HG03378 (cell line): ENCODE results near the gene DCAF4.
"Not testable (repeated sequence)": the region's sequence is repeated elsewhere in the genome, so short reads cannot be mapped to it uniquely, and the experiment has no call there.

ENCODE experiments used
- ATAC-seq: cut with Tn5 transposase; IDR thresholded peaks from one replicate; pipeline ENCODE4 v1.9.1; 2021; ENCODE audit warnings: mild to moderate bottlenecking, moderate library complexity; ENCODE audit not compliant: unreplicated experiment

The DCAF4 gene

DNA sequence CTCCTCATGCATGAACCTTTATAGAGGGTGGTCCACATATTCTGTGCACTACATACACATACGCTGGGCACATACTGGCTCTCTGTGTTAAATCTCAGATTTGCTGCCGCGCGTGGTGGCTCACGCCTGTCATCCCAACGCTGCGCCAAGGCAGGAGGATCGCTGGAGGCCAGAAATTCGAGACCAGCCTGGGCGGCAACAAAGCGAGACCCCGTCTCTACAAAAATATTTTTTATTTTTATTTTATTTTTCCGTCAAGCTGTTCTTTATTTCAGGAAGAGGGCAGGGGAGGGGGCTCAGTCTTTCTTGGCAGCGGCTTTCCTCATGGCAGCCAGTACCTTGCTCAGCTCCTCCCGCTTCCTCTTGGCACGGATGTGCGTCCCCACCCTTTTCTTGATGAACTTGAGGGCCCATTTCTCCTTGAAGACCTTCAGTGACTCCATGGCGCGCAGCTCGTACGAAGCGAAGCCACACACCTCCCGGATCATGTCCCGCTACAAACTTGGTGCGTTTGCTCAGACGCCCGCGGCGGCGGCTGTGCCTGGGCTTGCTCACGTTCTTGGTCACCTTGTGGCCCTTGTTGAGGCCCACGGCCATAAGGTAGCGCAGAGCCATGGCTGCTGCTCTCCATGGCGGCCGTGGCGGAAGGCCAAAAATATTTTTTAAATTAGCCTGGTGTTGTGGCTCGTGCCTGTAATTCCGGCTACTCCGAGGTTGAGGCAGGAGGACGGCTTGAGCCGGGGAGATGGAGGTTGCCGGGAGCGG lies 3.2 kb downstream of the DCAF4 start:
- no peak for ATAC-seq

DNA sequence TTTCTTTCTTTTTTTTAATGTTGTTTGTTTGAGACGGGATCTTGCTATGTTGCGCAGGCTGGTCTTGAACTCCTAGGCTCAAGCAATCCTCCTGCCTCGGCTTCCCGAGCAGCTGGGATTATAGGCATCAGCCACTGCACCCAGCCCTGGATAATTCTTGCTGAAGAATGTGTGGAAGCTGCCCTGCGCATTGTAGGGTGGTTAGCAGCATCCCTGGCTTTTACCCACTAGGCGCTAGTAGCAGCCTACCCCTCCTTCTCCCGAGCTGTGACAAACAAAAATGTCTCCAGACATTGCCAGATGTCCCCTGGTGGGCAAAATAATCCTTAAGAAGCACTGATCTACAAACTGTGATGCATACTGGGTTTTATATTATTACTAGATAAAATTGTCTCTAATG lies 6.6 kb downstream of the DCAF4 start:
- ATAC-seq, result no peak

DNA sequence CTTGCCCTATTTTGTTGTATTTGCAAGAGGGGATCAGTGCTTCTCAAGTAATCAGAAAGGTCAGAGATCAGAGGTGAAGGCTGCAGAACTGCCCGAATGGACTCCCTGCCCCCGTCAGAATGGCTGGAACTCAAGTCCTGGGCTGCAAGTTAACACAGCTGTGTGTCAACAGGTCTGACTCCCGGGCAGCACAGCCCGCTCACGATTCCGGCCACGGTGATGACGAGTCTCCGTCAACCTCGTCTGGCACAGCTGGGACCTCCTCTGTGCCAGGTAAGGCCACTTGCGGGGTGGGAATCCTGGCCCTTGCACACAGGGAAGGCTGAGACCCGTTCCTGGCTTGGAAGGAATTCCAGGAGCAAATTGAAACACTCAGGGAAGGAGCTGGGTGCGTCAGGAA lies 13.4 kb downstream of the DCAF4 start:
- no peak for ATAC-seq

DNA sequence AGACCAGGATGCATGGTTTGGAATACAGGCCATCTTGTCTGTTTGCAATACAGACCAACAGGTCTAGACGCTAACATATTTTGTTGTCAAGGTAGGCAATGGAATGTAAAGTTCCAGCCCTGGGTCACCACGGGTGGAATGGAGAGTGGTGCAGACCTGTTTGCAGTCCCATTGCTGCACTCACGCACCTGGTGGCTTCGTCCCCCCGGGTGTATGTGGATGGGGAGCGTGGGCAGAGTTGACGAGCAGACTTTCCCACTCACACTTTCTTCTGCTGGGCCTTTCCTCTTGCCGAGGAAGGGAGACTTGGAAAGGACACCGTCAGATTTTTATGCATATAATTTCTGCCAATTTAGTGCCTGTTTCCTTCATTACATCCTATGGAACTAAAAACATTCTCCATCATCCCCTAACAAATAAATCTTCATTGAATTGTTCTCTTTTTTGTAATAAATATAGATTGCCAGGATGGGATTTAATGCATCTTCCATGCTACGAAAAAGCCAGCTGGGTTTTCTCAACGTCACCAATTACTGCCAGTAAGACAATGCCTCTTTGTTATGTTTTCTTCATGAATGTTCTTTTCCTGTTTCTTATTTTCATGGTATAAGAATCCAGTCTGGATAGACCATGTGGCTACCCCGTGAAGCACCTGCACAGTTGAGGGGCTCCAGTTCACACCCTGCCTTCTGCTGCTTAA lies 15.2 kb downstream of the DCAF4 start:
- no peak for ATAC-seq

DNA sequence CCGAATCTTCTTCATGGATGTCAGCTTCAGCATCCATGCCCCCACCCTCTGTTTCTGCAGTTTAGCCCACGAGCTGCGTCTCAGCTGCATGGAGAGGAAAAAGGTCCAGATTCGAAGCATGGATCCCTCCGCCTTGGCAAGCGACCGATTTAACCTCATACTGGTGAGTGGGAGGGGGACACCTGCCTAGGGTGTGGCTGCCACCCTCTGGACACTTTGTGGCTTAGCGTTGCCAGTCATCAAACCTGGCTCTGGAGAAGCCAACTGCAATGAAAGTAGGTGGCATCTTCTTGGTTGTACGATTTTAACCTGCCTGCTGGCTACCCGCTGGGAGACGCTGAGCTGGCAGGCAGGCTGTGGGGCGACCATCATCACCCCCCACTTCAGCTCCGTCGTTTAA lies 16.7 kb downstream of the DCAF4 start:
- no peak for ATAC-seq

DNA sequence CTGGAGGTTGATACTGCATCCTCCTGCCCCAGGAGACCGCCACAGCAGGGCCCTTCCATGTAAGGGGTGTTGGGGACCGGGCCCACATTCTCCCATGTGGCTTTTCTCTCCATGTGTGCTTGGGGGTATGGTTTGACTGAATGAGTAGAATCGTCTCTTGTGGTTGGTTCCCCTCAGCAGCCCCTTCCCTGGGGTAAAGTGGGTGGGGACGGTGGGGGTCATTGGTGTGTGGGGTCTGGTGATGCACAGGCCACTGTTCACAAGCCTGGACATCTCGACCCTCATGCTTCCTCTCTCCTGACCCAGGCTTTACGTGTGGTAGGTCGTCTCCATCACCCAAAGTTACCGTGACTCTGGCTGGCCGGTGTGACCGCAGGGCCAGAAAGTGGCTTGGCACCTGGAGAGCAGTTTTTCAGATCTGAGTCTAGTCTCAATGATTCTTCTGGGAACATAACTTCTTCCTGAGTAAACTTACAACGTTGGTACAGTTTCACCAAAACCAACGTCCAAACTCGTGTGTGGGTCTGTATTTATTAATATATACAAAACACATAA lies 17.7 kb downstream of the DCAF4 start:
- no peak for ATAC-seq

DNA sequence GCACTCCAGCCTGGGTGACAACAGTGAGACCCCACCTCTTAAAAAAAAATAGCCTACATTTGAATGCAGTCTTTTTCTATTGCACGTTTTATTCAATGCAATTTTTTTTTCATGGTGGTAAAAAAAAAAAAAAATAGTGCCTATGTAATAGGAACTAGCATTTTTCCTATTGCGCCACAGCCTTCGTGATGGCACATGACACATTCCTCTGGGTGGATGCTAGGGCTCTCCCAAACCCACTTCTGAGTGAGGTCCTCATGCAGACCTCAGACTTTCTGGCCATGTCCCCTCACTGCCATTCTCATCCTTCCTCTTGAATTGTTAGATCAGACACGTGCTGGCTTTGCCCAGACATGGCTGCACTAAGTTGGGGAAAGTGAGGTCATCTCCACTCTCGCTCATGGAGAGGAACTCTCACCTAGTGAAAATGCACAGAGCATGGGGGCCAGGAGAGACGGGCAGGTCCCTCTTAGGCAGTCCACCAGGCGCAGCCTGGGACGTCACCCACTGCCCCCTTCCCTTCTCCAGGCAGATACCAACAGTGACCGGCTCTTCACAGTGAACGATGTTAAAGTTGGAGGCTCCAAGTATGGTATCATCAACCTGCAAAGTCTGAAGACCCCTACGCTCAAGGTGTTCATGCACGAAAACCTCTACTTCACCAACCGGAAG lies 19.2 kb downstream of the DCAF4 start:
- ATAC-seq, result no peak

DNA sequence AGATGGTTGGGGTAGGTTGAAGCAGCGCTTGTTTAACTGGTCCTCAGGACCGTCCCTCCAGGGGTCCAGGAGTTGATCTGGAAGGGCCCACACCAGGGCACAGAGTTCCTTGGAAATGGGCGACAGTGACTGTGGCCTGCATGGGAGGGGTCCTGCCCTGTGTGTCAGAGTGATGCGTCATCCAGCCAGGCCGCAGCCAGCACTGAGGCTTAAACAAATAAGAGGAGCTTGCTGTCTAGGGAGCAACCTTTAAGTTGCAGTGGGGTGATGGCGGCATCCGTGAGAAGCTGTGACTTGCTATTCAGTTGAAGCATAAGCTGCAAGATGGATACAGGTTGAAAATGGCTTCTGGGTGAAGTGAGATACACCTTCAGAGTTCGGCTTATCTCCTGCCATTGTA lies 20.2 kb downstream of the DCAF4 start:
- no peak for ATAC-seq

DNA sequence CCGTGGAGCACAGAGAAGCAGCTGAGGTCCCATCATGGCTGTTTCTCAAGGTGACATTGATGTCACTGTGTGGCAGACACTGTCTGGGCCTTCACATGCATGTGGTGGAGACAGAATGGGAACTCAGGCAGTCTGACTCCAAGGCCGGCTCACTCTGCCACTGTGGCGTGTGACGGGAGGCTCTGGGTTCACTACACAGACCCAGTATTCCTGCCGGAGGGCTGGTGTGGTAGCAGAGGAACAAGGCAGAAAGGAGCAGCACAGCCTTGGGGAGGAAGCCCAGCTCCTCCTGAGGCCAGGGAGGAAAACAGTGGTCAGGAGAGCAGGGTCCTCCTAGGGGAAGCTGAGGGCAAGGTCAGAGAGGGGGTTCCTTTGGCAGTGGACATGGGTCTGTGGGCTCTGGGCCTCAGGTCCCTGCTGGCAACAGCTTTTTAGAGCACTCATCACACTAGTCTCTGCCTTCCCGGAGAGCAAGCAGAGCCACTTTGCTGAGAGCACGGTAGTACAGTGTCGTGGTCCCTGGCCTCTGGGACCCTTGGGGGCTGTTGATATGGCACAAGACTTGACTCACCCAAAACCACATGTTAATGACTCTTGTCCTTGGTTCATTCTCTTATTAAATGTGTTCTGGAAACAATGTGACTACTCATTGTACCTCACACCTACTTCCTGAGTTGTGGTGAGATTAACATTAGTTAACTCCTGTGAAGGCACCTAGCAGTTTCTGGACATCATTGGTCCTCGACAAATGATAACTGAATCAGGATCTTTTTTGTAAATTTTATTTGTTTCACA lies 21.3 kb downstream of the DCAF4 start:
- no peak for ATAC-seq

DNA sequence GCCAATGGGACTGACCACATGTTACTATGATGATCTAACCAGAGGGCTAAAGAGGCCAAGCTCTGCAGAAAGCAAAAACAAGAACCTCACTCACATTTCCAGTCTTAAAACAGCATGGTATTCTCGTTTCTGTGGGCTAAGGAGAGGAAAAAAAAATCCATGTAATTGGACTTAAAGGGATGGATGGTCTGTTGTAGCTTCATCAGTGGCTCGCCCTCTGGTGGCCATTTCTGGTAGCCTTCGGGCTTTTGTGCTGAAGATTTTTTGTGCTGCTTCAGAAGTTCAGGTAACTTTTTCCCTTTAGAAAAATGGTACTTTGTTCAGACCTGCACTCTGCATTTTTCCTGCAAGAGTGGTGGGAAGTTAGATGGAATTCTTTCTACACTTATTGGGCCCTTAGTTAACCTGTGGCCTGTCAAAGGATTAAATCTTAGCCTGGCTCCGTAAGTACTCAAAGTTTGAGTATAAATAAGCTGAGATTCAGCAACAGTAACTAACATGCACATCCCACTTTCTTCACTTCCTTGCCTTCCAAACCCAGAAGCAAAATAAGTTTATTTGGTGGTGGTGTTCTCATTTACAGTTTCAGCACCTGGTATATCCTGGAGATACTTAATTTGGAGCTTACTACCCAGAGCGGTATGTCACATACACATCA lies 22.3 kb downstream of the DCAF4 start:
- no peak for ATAC-seq

DNA sequence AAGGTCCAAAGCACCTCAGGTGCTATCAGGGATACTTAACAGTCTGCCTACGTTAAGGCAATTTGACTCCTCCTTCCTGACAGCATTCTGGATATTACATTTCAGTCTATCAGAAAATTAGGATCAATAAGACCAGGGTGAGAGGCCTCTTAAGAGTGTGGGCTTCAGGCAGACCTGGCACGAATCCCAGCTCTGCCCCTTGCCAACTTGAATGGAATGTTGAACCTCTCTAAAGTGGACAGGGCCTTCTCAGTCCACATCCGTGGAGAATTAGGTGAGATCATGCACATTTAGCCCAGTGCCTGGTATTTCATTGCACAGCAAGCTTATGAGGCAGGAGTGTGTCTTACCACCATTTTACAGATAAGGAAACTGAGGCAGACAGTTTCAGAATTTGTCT lies 25.9 kb downstream of the DCAF4 start:
- no peak for ATAC-seq

DNA sequence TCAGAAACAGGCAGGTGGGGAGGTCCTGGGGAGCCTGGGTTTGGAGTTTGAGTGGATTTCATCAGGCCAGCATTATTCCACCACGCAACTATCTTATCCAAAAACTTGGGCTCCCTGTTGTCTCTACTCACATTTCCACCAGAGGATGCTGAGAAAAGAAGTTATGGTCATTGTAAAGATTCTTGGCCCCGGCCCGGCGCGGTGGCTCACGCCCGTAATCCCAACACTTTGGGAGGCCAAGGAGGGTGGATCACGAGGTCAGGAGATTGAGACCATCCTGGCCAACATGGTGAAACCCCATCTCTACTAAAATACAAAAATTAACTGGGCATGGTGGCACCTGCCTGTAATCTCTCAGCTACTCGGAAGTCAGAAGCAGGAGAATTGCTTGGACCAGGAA lies 30.5 kb downstream of the DCAF4 start:
- not testable (repeated sequence) for ATAC-seq

DNA sequence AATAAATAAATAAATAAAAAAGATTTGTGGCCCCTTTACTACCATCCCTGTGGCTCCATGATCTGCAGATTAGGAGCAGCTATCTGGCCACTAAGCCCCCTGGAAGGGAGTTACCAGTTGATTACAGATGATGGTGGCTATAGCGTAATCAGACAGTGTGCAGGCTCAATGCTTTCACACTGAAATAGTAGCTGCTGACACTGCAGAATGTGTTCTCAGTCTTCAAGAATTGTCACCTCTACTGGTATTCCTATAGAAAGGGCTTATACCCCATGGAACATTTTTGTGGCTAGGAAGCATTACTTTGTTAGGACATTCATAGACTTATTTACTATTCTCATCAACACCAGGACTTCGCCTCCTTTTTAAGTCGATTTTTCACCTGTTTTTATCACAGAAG lies 30.9 kb downstream of the DCAF4 start:
- no peak for ATAC-seq

DNA sequence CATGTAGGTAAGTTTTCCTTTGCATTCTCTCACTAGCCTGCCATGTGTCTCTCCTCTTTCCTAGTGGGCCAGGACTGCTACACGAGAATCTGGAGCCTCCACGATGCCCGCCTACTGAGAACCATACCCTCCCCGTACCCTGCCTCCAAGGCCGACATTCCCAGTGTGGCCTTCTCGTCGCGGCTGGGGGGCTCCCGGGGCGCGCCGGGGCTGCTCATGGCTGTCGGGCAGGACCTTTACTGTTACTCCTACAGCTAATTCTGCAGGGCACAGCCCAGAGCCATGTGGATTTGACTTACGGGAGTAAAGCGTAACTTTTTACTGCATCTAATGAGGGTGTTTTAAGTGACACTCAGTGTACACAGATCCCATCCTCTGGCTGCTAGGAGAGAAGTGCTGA lies 32.3 kb downstream of the DCAF4 start:
- ATAC-seq, result no peak

DNA sequence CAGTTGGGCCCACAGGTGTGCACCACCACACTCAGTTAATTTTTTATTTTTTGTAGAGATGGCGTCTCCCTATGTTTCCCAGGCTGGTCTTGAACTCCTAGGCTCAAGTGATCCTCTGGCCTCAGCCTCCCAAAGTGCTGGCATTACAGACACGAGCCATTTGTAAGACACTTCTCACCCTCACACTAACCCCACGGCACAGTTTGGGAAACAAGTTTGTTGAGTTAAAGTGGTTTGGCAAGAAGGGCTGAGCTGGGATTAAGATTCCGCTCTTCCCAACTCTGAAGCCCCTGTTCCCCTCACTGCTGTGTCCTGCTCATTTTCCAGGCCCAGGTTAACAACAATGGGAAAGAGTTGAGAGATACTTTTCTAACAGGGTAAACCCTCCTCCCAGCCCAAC lies 34.8 kb downstream of the DCAF4 start:
- not testable (repeated sequence) for ATAC-seq

DNA sequence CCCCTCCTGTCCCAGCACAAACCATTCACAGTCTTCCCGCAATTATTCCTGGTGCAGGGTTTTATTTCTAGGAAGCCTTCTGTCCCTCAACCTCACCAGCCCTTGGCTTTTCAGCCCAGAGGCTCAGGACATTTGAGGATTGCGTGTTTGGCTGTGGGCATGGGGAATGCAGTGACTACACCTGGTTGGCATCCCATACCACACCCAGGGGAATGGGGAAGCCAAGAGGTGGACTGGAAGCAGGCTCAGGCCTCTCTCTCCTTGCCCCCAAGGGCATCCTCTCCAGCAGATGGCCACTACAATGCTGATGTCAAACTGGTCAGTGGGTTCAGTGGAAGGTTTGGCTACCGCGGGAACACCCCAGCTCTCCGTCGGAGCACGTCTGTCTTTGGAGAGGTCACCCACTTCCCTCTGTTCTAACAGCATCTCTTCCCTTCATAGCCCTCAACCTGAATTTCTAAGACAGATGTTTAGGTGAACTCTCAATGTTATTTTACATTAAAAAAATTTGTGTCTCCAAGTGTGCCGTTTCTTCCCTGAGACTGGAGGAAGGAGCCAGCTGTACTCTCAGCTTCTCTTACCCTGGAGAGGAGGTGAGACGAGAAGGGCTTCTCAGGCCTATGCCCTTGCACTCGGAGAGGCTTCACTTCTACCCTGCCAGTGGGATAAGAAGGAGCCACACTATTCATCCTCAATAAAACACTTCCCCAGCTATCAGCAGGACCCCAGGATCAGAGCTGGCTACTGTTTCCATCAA lies 35.5 kb downstream of the DCAF4 start:
- no peak for ATAC-seq

DNA sequence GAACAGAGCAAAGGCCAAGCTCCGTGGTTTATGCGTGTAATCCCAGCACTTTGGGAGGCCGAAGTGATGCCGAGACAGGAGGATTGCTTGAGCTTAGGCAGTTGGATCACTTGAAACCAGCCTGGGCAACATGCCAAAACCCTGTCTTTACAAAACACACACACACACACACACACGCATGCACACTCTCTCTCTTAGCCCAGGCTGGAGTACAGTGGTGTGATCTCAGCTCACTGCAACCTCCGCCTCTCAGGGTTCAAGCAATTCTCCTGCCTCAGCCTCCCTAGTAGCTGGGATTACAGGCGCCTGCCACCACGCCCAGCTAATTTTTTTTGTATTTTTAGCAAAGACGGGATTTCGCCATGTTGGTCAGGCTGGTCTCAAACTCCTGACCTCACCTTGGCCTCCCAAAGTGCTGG lies 36.1 kb downstream of the DCAF4 start:
- not testable (repeated sequence) for ATAC-seq

DNA sequence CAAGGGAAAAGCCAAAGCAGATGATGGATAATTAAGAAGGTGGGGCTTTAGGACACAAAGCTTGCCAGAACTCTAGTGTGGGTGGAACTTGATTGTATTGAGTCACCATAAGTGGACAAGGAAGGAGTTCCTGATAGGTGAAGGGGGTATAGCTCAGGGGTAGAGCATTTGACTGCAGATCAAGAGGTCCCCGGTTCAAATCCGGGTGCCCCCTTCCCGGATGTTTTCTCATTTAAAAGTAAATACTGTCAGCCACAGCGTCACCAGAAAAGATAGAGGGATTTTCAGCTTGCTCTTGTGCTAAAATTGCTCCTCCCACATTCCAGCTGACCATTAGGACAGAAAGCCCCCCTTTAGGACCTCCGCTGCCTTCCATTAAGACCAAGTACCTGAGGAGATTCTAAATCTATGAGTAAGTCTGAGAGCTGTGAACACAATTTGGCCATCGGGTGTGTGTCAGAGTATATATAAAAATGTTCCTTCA lies 36.6 kb downstream of the DCAF4 start:
- ATAC-seq, result no peak

DNA sequence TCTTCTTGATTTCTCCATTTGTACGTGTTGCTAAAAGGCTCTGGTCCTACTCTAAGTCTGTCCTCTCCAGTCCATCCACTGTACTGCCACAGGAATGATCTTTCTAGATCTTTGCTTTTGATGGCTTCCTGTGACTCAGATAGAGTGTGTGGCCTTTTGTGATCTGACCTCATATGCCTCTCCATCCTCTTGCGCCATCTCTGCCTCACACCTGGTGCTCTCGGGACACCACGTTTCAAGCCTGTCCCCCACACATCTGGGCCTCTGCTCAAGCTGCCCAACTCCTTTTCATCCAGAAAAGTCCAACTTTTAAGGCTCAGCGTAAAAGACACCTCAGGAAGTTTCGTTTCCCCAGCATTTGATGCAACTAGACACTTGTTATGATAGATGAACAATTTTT lies 39.0 kb downstream of the DCAF4 start:
- no peak for ATAC-seq

DNA sequence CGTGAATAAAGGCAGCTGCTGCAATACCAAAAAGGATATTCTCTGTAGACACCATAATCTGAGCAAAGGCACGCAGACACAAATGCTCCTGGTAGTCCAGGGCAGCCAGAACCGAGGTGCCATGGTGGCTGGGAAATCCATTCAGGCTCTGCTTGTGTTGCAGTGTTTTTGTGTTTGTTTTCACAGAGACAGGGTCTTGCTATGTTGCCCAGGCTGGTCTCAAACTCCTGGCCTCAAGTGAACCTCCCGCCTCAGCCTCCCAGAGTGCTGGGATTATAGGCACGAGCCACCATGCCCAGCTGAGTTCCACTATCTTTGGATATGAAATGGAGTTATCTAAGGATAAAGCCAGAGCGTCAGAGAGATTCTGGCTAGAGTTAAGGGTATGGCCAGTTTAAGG lies 39.8 kb downstream of the DCAF4 start:
- ATAC-seq, result no peak
